Measurements from ENCODE around the gene CD1D. TPM values are rescaled to one million over a fixed set of nuclear protein-coding genes. Genes with fewer than 3 reads are reported as not detected.

Gene CD1D
- total RNA-seq, 1 experiment from 2014 or later, result not detected

DNA sequence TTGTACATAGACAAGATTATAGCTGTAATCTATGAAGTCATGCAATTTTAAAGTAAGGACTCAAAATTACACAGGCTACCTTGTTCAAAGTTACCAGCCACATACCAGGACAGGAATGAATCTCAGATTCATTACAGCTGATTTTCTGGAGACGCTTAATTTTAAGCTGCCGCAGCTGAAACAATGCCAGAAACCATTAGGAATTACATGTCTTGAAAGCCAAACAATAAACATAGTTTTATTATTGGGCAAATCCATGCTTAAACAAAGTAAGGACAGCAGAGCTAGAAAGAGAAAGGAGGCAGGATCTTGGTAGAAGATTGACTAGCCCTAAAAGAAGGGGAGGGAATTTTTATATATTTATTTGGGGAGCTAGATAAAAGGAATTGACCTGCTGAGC, 19.2 kb upstream of the CD1D start:
- Histone ChIP-seq H3K9me3 (ENCODE audit: control insufficient read depth in 1 of 2, insufficient read depth in 1 of 2, low read depth in 1 of 2, low read length in 2 of 2) (no peaks in the 10 kb centered on the region), H4K20me1 (ENCODE audit: insufficient read depth) (no peaks in the 10 kb centered on the region), H3K27ac (ENCODE audit: low read depth, low read length) (no peak overlapping the region), H3K27me3 (ENCODE audit: insufficient read depth, low read length) (peaks cover 34% of the 10 kb centered on the region), H3K9me2 (ENCODE audit: insufficient read depth) (no peaks in the 10 kb centered on the region), H3K9ac (ENCODE audit: low read length) (no peak overlapping the region), H3K36me3 (ENCODE audit: control insufficient read depth in 1 of 2, insufficient read depth in 2 of 2, low read length in 2 of 2) (no peaks in the 10 kb centered on the region), H3K79me2 (ENCODE audit: insufficient read depth, low read length) (no peaks in the 10 kb centered on the region), H3K4me3 (replicated peaks in 1 of 2; ENCODE audit: low read depth in 1 of 2, low read length in 2 of 2) (no peak overlapping the region), H3K4me2 (ENCODE audit: low read length) (no peak overlapping the region), H2AFZ (ENCODE audit: low read depth, low read length, poor library complexity, severe bottlenecking) (no peak overlapping the region), H3K4me1 (ENCODE audit: control insufficient read depth in 1 of 2, insufficient read depth in 2 of 2, low read length in 2 of 2) (no peaks in the 10 kb centered on the region)
- BruUV-seq (replicated peaks), result no TSS peak
- TF ChIP-seq EZH2 (IDR thresholded peaks at IDR 0.05) (no peak), JUND (IDR thresholded peaks at IDR 0.05) (no peak), CBX3 (IDR thresholded peaks at IDR 0.05; ENCODE audit: low read depth) (no peak), CEBPB (IDR thresholded peaks at IDR 0.05; ENCODE audit: low read depth) (no peak), TCF7L2 (IDR thresholded peaks at IDR 0.05; ENCODE audit: borderline replicate concordance, extremely low read depth, insufficient read depth, insufficient read length) (no peak), EZH2phosphoT487 (IDR thresholded peaks at IDR 0.05; ENCODE audit: borderline replicate concordance) (no peak), YY1 (IDR thresholded peaks at IDR 0.05; ENCODE audit: extremely low read depth, insufficient replicate concordance, low read depth, low read length) (no peak), SIN3A (IDR thresholded peaks at IDR 0.05; ENCODE audit: low read depth) (no peak), SRF (IDR thresholded peaks at IDR 0.05; ENCODE audit: low read depth) (no peak), ZFX (IDR thresholded peaks at IDR 0.05) (no peak), ZNF274 (IDR thresholded peaks at IDR 0.05; ENCODE audit: low read depth, low read length) (no peak)
- TF ChIP-seq, protein P1, sequence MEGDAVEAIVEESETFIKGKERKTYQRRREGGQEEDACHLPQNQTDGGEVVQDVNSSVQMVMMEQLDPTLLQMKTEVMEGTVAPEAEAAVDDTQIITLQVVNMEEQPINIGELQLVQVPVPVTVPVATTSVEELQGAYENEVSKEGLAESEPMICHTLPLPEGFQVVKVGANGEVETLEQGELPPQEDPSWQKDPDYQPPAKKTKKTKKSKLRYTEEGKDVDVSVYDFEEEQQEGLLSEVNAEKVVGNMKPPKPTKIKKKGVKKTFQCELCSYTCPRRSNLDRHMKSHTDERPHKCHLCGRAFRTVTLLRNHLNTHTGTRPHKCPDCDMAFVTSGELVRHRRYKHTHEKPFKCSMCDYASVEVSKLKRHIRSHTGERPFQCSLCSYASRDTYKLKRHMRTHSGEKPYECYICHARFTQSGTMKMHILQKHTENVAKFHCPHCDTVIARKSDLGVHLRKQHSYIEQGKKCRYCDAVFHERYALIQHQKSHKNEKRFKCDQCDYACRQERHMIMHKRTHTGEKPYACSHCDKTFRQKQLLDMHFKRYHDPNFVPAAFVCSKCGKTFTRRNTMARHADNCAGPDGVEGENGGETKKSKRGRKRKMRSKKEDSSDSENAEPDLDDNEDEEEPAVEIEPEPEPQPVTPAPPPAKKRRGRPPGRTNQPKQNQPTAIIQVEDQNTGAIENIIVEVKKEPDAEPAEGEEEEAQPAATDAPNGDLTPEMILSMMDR (IDR thresholded peaks at IDR 0.05 in 2 of 3, conservative IDR thresholded peaks at IDR 0.05 in 1 of 3; ENCODE audit: borderline replicate concordance in 1 of 3, insufficient read depth in 1 of 3, low read depth in 2 of 3, low read length in 2 of 3), result no peak
- TF ChIP-seq, protein P2, sequence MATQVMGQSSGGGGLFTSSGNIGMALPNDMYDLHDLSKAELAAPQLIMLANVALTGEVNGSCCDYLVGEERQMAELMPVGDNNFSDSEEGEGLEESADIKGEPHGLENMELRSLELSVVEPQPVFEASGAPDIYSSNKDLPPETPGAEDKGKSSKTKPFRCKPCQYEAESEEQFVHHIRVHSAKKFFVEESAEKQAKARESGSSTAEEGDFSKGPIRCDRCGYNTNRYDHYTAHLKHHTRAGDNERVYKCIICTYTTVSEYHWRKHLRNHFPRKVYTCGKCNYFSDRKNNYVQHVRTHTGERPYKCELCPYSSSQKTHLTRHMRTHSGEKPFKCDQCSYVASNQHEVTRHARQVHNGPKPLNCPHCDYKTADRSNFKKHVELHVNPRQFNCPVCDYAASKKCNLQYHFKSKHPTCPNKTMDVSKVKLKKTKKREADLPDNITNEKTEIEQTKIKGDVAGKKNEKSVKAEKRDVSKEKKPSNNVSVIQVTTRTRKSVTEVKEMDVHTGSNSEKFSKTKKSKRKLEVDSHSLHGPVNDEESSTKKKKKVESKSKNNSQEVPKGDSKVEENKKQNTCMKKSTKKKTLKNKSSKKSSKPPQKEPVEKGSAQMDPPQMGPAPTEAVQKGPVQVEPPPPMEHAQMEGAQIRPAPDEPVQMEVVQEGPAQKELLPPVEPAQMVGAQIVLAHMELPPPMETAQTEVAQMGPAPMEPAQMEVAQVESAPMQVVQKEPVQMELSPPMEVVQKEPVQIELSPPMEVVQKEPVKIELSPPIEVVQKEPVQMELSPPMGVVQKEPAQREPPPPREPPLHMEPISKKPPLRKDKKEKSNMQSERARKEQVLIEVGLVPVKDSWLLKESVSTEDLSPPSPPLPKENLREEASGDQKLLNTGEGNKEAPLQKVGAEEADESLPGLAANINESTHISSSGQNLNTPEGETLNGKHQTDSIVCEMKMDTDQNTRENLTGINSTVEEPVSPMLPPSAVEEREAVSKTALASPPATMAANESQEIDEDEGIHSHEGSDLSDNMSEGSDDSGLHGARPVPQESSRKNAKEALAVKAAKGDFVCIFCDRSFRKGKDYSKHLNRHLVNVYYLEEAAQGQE (IDR thresholded peaks at IDR 0.05; ENCODE audit: low read depth), result no peak
- TF ChIP-seq, protein P3, sequence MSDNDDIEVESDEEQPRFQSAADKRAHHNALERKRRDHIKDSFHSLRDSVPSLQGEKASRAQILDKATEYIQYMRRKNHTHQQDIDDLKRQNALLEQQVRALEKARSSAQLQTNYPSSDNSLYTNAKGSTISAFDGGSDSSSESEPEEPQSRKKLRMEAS (IDR thresholded peaks at IDR 0.05), result no peak
- DNase-seq (ENCODE audit: low read depth, low spot score) (no peak), ATAC-seq (no peak)
- ChIA-PET RAD21 (ENCODE audit: low non-redundant PET in 1 of 2, low total read pairs in 2 of 2, uncharacterized antibody in 2 of 2, unreplicated experiment in 2 of 2) (no interaction called here), POLR2A (no interaction called here), CTCF (no interaction called here)
- intact Hi-C loops (cut with micrococcal nuclease), result no loop called here

Measured in HCT116 (cell line).